Stimulated activated naive CD8-positive, alpha-beta T cell treated with anti-CD3 and anti-CD28 coated beads, Interleukin-15, amount 100 ng/mL, for 72 hours (primary cell): ENCODE measurements around the gene IL21R.

Experiments used
- ATAC-seq: fragments of 150-1000 bp; cut with Tn5 transposase; 2 replicates; pipeline ENCODE4 v1.10.0; 2021; ENCODE audit warnings: mild to moderate bottlenecking, moderate library complexity
- DNase-seq, 2 donors: peaks; one replicate each; pipeline ENCODE4 v3.0.0; 2021 to 2022
- H3K27ac Mint-ChIP-seq, 2 donors: one replicate each; pipeline ENCODE4 v1.8.0; 2022; ENCODE audit warnings: mild to moderate bottlenecking in 2 of 2, mixed read lengths in 2 of 2, moderate library complexity in 2 of 2
- H3K27me3 Mint-ChIP-seq: one replicate; pipeline ENCODE4 v1.8.0; 2022; ENCODE audit warnings: mixed read lengths
- H3K4me1 Mint-ChIP-seq: one replicate; pipeline ENCODE4 v1.8.0; 2022; ENCODE audit warnings: mild to moderate bottlenecking, mixed read lengths
- H3K4me3 Mint-ChIP-seq, 2 donors: one replicate each; pipeline ENCODE4 v1.8.0; 2022; ENCODE audit warnings: mild to moderate bottlenecking in 2 of 2, mixed read lengths in 2 of 2, moderate library complexity in 1 of 2
- H3K9me3 Mint-ChIP-seq, 2 donors: one replicate each; pipeline ENCODE4 v1.8.0; 2022; ENCODE audit warnings: mixed read lengths in 2 of 2

IL21R gene

GRCh38 chr16:27463741-27464591 is 62.0 kb downstream of the IL21R start:
- peaks cover 68% of the 10 kb centered on the region for H3K4me1 Mint-ChIP-seq
- no peaks in the 10 kb centered on the region for H3K9me3 Mint-ChIP-seq
- H3K27me3 Mint-ChIP-seq, result no peaks in the 10 kb centered on the region
- H3K4me3 Mint-ChIP-seq, result peak overlapping the region; percentile 75 to 80
- ATAC-seq (peak; percentile 86), DNase-seq (peak; percentile 69 to 79)
- peak overlapping the region; percentile 97 to 98 for H3K27ac Mint-ChIP-seq

DNA sequence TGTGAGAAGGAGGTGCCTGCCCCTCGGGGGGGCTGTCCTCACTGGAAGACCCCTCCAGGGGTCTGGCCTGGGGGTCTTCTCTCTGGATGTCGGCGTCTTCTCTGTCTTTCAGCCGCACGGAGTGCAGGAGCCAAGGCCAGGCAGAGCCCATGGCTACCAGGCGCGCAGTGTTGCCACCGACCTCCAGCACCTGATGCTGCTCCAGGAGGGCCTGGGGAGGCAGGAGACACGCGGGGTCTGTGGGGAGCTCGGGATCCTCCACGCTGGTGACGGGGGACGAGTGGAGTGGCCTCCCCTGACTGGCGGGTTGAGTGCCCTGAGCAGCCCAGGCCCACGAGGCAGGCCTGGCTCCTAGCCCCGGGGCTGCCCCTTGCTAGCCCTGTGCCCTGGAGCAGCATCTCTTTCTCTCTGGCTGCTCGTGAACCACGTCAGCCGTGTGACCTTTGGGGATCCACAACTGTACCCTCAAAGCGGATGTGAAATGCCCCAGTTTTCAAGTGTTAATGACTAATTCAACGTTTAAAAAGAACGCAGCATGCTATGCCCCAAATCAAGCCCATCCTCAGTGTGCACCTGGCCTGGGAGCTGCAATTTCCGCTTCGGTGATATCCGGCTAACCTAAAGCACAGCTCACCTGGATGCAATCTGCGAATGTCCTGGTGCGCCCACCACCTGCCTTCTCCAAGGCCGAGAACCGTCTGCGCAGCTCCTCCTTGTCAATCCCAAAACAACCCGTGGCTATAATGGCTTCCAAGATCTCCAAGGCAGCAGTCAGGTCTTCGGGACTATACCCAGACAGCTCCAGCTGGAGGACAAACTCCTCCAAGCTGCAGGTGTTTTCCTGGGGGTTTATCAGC is 62.9 kb downstream of the IL21R start:
- Mint-ChIP-seq H3K4me3 (peak overlapping the region; percentile 75 to 80), H3K27ac (peak overlapping the region; percentile 37 to 74), H3K27me3 (no peaks in the 10 kb centered on the region), H3K9me3 (no peaks in the 10 kb centered on the region), H3K4me1 (peaks cover 59% of the 10 kb centered on the region)
- DNase-seq, result peak in 1 of 2 donors; percentile 23
- ATAC-seq, result peak; percentile 49

GRCh38 chr16:27465483-27465879 is 63.5 kb downstream of the IL21R start:
- peak overlapping the region in 1 of 2 donors; percentile 80 for H3K4me3 Mint-ChIP-seq
- H3K27ac Mint-ChIP-seq, result peak overlapping the region in 1 of 2 donors; percentile 74
- H3K27me3 Mint-ChIP-seq, result no peaks in the 10 kb centered on the region
- H3K9me3 Mint-ChIP-seq, result no peaks in the 10 kb centered on the region
- DNase-seq (no peak), ATAC-seq (no peak)
- H3K4me1 Mint-ChIP-seq, result peaks cover 53% of the 10 kb centered on the region

DNA sequence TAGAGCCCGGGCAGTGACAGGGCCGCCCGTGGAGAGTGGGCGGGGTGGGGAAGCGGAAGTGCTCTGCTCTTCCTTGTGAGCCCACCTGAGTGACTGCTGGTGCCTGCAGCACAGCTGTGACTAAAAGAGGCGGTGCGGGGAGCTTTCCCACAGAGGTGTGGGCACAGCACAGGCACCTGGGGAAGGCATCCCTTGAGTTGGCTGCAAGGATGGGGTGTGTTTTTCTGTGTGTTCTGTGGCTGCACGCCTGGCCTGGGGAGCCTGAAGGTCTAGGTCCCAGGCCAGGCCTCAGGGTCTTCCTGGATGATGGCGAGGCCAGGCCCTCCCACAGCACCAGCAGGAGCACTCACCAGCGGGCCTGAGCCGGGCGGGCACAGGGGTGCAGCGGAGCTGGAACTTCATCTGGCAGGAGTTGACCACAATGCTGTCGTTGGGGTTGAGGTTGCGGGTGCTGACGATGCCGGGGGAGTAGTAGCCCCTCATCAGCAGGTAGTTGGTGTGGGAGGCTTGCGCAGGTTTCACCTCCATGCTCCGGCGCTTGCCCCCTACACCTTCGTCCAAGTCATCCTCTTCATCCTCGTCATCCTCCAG is 67.1 kb downstream of the IL21R start:
- peaks cover 18% of the 10 kb centered on the region for H3K4me1 Mint-ChIP-seq
- H3K27ac Mint-ChIP-seq, result peak overlapping the region; percentile 23 to 93
- H3K27me3 Mint-ChIP-seq, result no peaks in the 10 kb centered on the region
- H3K9me3 Mint-ChIP-seq, result no peaks in the 10 kb centered on the region
- H3K4me3 Mint-ChIP-seq, result no peak overlapping the region
- ATAC-seq, result no peak
- DNase-seq, result no peak

- peak overlapping the region in 1 of 2 donors; percentile 77 for H3K27ac Mint-ChIP-seq
- no peaks in the 10 kb centered on the region for H3K9me3 Mint-ChIP-seq
- no peak overlapping the region for H3K4me3 Mint-ChIP-seq
- DNase-seq (no peak), ATAC-seq (no peak)
- no peaks in the 10 kb centered on the region for H3K27me3 Mint-ChIP-seq
- peaks cover under 1% of the 10 kb centered on the region for H3K4me1 Mint-ChIP-seq
Observed at GRCh38 chr16:27470567-27471431, 68.8 kb downstream of the IL21R start.

DNA sequence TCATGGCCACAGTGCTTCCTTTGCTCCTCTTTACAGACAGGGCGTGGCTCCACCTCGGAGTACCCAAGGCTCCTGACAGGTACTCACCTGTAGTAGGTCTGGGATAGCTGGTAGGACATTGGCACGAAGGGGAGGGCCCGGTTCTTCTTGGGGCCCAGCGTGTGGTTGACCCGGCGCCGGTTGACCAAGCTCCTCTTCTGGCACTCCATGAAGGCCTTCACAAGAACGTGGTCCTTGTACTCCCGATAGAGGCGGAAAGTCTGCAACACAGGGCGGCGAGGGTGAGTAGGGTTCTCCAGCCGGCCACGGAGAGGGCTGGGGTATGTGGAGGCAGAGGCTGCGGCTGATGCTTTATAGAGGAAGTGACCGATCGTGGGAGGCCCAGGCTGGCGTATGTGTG is 69.7 kb downstream of the IL21R start:
- ATAC-seq (no peak), DNase-seq (no peak)
- H3K9me3 Mint-ChIP-seq, result no peaks in the 10 kb centered on the region
- no peaks in the 10 kb centered on the region for H3K4me1 Mint-ChIP-seq
- H3K27ac Mint-ChIP-seq, result no peak overlapping the region
- H3K27me3 Mint-ChIP-seq, result no peaks in the 10 kb centered on the region
- no peak overlapping the region for H3K4me3 Mint-ChIP-seq

GRCh38 chr16:27472091-27473020 is 70.4 kb downstream of the IL21R start:
- H3K9me3 Mint-ChIP-seq, result no peaks in the 10 kb centered on the region
- H3K4me1 Mint-ChIP-seq, result no peaks in the 10 kb centered on the region
- ATAC-seq, result no peak
- no peaks in the 10 kb centered on the region for H3K27me3 Mint-ChIP-seq
- DNase-seq, result no peak
- H3K4me3 Mint-ChIP-seq, result no peak overlapping the region
- peak overlapping the region in 1 of 2 donors; percentile 0 for H3K27ac Mint-ChIP-seq

DNA sequence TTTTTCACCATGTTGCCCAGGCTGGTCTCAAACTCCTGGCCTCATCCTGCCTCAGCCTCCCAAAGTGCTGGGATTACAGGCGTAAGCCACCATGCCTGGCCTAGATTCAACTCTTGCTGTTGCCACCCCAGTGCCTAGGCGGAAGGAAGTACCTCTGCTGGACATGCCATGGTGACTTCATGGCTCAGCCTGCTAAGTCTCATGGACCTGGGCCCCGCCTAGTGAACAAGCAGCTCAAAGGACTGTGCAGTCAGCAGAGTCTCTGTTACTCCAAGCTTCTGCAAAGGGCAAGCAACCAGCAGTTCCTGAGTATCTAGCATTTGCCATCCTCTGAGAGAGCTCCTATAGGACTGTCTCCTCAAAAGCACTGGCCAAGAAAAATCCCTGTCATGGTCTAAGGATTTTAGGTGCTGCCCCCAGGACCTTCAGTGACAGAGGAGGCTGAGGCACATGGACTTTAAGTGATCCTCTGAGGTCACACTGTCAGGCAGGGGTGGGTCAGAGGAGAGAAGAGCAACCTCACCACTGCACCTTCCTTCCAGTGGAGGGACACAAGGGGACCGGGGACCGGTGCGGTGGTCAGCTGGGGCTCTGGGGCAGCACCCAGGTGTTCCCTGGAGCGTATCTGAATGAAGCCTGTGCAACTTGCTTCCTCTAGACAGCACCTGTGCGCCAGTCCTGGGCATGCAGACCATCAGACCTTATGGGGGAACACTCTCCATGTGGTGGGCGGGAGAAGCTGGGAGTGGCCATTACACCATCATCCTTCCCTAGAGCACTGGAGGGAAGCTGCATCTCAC is 71.3 kb downstream of the IL21R start:
- H3K9me3 Mint-ChIP-seq, result no peaks in the 10 kb centered on the region
- H3K4me1 Mint-ChIP-seq, result no peaks in the 10 kb centered on the region
- ATAC-seq, result no peak
- no peak overlapping the region for H3K4me3 Mint-ChIP-seq
- no peak for DNase-seq
- no peak overlapping the region for H3K27ac Mint-ChIP-seq
- no peaks in the 10 kb centered on the region for H3K27me3 Mint-ChIP-seq

DNA sequence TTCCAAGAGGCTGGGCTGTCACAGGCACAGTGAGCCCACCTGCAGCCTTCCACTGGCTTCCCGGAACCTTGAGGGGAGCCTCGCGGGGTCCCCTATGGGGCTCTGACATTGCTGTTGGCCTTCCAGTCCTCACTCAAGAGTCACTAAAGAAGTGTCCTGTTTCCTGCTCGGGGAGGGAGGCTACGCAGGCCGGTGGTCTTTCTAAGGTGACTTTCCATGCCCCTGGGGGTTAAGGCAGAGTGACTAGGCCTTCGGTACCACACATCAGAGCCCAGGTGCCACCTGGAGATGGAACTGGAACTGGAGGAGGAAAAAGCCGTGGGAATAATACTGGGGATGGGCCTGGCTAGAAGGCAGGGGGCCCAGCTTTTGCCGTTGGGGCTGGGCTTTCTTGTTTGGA is 72.1 kb downstream of the IL21R start:
- Mint-ChIP-seq H3K4me1 (no peaks in the 10 kb centered on the region), H3K27me3 (no peaks in the 10 kb centered on the region), H3K9me3 (no peaks in the 10 kb centered on the region), H3K4me3 (no peak overlapping the region), H3K27ac (no peak overlapping the region)
- ATAC-seq (no peak), DNase-seq (no peak)

DNA sequence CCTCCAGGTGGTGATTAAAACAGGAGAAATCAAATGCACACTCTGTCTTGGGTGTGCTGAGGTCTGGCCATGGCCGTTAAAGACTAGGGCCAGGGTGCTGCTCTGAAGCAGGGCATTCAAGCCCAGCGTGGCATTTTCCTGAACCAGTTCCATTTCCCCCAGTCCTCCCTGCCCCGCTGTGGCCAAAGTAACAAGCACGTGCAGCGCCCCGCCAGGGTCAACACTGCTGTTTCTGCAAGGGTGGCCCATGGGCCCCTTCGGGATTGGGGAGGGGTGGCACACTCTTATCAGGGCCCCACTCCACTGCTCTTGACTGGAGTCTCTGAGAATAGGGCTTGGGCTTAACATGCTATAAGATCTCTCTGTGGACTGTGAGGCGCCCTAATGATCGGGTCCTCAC is 72.9 kb downstream of the IL21R start:
- Mint-ChIP-seq H3K9me3 (no peaks in the 10 kb centered on the region), H3K4me1 (no peaks in the 10 kb centered on the region), H3K27me3 (no peaks in the 10 kb centered on the region), H3K4me3 (no peak overlapping the region), H3K27ac (no peak overlapping the region)
- ATAC-seq (no peak), DNase-seq (no peak)

GRCh38 chr16:27475561-27475960 is 73.6 kb downstream of the IL21R start:
- ATAC-seq, result no peak
- Mint-ChIP-seq H3K27ac (peak overlapping the region in 1 of 2 donors; percentile 64), H3K4me1 (no peaks in the 10 kb centered on the region), H3K27me3 (no peaks in the 10 kb centered on the region), H3K9me3 (no peaks in the 10 kb centered on the region), H3K4me3 (no peak overlapping the region)
- DNase-seq, result no peak

- DNase-seq (no peak), ATAC-seq (no peak)
- Mint-ChIP-seq H3K4me3 (no peak overlapping the region), H3K4me1 (no peaks in the 10 kb centered on the region), H3K27me3 (no peaks in the 10 kb centered on the region), H3K27ac (no peak overlapping the region), H3K9me3 (no peaks in the 10 kb centered on the region)
Observed at GRCh38 chr16:27476240-27476639, 74.3 kb downstream of the IL21R start.

DNA sequence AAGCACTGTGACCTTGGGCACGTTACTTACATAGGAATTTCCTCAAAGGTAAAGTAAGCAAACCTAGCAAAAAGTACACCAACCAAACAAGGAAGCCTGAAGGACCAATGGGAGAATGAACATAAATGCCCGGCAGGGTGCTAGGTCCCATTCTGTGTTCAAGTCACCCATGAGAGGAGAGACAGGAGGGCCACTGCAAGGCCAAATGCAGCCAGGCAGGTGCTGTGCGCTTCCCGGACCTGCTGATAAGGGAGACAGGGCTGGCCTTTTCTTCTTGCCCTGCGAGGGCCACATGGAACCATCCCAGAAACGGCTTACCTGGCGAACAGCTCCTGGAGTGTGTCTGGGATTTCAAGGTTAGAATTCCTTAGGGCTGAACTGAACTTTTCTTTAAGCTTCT is 78.8 kb downstream of the IL21R start:
- DNase-seq, result no peak
- H3K27me3 Mint-ChIP-seq, result no peaks in the 10 kb centered on the region
- no peak overlapping the region for H3K27ac Mint-ChIP-seq
- H3K9me3 Mint-ChIP-seq, result no peaks in the 10 kb centered on the region
- H3K4me3 Mint-ChIP-seq, result no peak overlapping the region
- no peak for ATAC-seq
- H3K4me1 Mint-ChIP-seq, result no peaks in the 10 kb centered on the region
